ENCODE measurements around the gene AIDA.
"Not testable (repeated sequence)": the region's sequence is repeated elsewhere in the genome, so short reads cannot be mapped to it uniquely, and the experiment has no call there.

Gene AIDA

GRCh38 chr1:222712253-222713090 lies at the start of gene AIDA, which contains the start of gene BROX:
Gene AIDA, minus strand, starts transcription at chr1:222712491. Its CDS starts 174 bp downstream, at chr1:222712317.
Gene BROX, plus strand, starts transcription at chr1:222712564. Its CDS starts 3,136 bp downstream, at chr1:222715700.
- DNase-seq (ENCODE audit: low read depth): peak; percentile 97

GRCh38 chr1:222761083-222761482 lies 48.8 kb upstream of the AIDA start:
- no peak for DNase-seq (ENCODE audit: low read depth)

- DNase-seq (ENCODE audit: low read depth): no peak
These were observed 47.3 kb upstream of the AIDA start for GRCh38 chr1:222759451-222760035.

GRCh38 chr1:222757646-222758268 lies 45.5 kb upstream of the AIDA start:
- no peak for DNase-seq (ENCODE audit: low read depth)

GRCh38 chr1:222754366-222755139 lies 42.3 kb upstream of the AIDA start:
- no peak for DNase-seq (ENCODE audit: low read depth)

- DNase-seq (ENCODE audit: low read depth): no peak
These were observed 39.0 kb upstream of the AIDA start for GRCh38 chr1:222751255-222751654.

- DNase-seq (ENCODE audit: low read depth): no peak
These were observed 38.4 kb upstream of the AIDA start for GRCh38 chr1:222750651-222751050.

GRCh38 chr1:222749927-222750326 lies 37.6 kb upstream of the AIDA start:
- DNase-seq (ENCODE audit: low read depth): no peak

GRCh38 chr1:222741630-222742457 lies 29.6 kb upstream of the AIDA start:
- not testable (repeated sequence) for DNase-seq (ENCODE audit: low read depth)

- DNase-seq (ENCODE audit: low read depth): no peak
These were observed 27.6 kb upstream of the AIDA start for GRCh38 chr1:222739929-222740328.

GRCh38 chr1:222739465-222739864 lies 27.2 kb upstream of the AIDA start:
- DNase-seq (ENCODE audit: low read depth): no peak

GRCh38 chr1:222736972-222737371 lies 24.7 kb upstream of the AIDA start, which contains the start of gene FAM177B:
Gene FAM177B, plus strand, starts transcription at chr1:222737202. Its CDS starts 9,344 bp downstream, at chr1:222746546.
- DNase-seq (ENCODE audit: low read depth): no peak

- no peak for DNase-seq (ENCODE audit: low read depth)
These were observed 24.2 kb upstream of the AIDA start for GRCh38 chr1:222736470-222736869.

GRCh38 chr1:222734740-222735139 lies 22.4 kb upstream of the AIDA start:
- no peak for DNase-seq (ENCODE audit: low read depth)

- no peak for DNase-seq (ENCODE audit: low read depth)
These were observed 20.2 kb upstream of the AIDA start for GRCh38 chr1:222732216-222733159.

- DNase-seq (ENCODE audit: low read depth): no peak
These were observed 18.6 kb upstream of the AIDA start for GRCh38 chr1:222730866-222731265.

GRCh38 chr1:222728746-222729145 lies 16.5 kb upstream of the AIDA start:
- DNase-seq (ENCODE audit: low read depth): no peak

GRCh38 chr1:222716393-222716792 lies 4.1 kb upstream of the AIDA start:
- DNase-seq (ENCODE audit: low read depth): no peak

GRCh38 chr1:222713091-222713961 lies 1.0 kb upstream of the AIDA start:
- DNase-seq (ENCODE audit: low read depth): peak; percentile 85
